Right ventricle myocardium inferior (tissue), 1 donor: ENCODE results near the gene PDZD8. TPM values are rescaled to one million over a fixed set of nuclear protein-coding genes. Genes with fewer than 3 reads are reported as not detected.

Experiments
- ATAC-seq: fragments of 200-7000 bp; cut with Tn5 transposase; one replicate; pipeline ENCODE4 v1.9.1; 2020; ENCODE audit warnings: mild to moderate bottlenecking, moderate library complexity
- DNase-seq: peaks from one replicate; pipeline ENCODE4 v3.0.0; 2021; ENCODE audit errors: missing footprints
- intact Hi-C: fragments of 100-400 bp; cut with DNase I; formaldehyde crosslinking; loops from one replicate; pipeline ENCODE4 v1.11.0; 2022
- long read RNA-seq: library from polyadenylated mRNA; unstranded; transcript quantifications from one replicate; pipeline ENCODE4 v2.0.0, GENCODE V29; 2021
- total RNA-seq: library from RNA; stranded (reverse); fragmentation: NEBNext Ultra II Directional; extraction: Animal tissue kit (Norgen Biotek cat#: 25700); gene quantifications from one replicate; pipeline ENCODE4 v1.2.1, GENCODE V29; 2021
- donor health status: DM: no; HTN: yes; CAD: no; lungs with severe emphysema.

Gene PDZD8, protein sequence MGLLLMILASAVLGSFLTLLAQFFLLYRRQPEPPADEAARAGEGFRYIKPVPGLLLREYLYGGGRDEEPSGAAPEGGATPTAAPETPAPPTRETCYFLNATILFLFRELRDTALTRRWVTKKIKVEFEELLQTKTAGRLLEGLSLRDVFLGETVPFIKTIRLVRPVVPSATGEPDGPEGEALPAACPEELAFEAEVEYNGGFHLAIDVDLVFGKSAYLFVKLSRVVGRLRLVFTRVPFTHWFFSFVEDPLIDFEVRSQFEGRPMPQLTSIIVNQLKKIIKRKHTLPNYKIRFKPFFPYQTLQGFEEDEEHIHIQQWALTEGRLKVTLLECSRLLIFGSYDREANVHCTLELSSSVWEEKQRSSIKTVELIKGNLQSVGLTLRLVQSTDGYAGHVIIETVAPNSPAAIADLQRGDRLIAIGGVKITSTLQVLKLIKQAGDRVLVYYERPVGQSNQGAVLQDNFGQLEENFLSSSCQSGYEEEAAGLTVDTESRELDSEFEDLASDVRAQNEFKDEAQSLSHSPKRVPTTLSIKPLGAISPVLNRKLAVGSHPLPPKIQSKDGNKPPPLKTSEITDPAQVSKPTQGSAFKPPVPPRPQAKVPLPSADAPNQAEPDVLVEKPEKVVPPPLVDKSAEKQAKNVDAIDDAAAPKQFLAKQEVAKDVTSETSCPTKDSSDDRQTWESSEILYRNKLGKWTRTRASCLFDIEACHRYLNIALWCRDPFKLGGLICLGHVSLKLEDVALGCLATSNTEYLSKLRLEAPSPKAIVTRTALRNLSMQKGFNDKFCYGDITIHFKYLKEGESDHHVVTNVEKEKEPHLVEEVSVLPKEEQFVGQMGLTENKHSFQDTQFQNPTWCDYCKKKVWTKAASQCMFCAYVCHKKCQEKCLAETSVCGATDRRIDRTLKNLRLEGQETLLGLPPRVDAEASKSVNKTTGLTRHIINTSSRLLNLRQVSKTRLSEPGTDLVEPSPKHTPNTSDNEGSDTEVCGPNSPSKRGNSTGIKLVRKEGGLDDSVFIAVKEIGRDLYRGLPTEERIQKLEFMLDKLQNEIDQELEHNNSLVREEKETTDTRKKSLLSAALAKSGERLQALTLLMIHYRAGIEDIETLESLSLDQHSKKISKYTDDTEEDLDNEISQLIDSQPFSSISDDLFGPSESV
- total RNA-seq, result 20.0 TPM
- long read RNA-seq, full-length matches to known transcripts, result 8 of 14 reads
- long read RNA-seq, partial matches to known transcripts, result 1 of 14 reads
- long read RNA-seq, other reads (novel, unspliced or antisense), result 5 of 14 reads

DNA sequence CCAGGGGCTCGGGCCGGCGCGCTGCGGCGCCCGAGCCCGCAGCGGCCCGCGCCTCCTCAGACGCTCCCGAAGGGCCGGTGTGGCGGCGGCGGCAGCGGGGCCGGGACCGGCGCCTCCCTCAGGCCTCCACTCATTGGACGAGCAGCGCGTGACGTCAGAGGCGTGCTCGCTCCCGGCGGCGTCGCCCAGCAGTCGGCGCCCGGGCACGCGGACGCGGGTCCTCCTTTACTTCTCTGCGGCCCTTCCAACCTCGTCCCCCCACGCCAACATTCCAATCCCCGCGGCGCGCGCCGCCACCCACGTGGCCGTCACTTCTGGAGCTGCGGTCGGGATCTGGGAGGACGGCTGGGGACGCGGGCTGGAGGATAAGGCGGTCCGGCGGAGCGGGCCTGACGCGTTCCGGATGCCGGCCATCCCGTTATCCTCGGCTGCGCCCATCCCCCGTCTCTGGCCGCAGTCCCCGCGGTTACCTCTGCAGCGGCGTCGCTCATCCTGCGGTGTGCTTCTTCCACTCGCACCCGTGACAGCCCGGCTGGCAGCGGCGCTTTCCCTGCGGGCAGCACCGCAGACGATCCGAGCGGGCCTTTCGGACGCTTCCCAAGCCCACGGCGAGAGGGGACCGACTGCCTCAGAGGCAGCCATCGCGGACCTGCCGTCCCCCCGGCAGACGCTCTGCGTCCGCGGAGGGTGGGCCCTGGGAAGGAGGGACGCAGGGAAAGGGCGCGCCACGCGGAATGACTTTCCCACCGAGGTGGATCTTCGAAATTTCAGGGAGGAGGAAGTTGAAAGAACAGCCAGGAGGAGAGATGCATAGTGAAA lies at the start of gene PDZD8:
TSS of gene PDZD8 (minus strand) at position 81 of the 819 bp plus-strand sequence. CDS start 213 bp downstream, outside the sequence.
- DNase-seq, result peak; percentile 98
- intact Hi-C loops, result loop anchor here (5.0 to 10.0 kb wide), 2 partner anchors 158 to 669 kb away; partner anchors contain the start of gene RAB11FIP2
- ATAC-seq, result peak; percentile 98

DNA sequence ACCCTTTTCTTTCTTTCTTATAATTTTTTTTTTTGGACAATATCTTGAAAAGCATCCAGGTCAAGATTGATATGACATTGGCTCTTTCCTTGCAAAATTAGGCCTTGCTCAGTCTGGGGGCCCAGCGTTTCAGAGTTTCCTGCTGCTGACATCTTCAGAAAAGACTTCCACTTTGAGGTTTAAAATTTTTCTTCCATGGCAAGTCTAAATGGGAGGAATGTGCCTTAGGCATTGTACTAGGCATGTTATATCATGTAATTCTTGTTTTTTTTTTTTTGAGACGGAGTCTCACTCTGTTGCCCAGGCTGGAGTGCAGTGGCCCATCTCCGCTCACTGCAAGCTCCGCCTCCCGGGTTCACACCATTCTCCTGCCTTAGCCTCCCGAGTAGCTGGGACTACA lies 48.9 kb upstream of the PDZD8 start:
- no peak for ATAC-seq
- no peak for DNase-seq
- intact Hi-C loops, result no loop called here

DNA sequence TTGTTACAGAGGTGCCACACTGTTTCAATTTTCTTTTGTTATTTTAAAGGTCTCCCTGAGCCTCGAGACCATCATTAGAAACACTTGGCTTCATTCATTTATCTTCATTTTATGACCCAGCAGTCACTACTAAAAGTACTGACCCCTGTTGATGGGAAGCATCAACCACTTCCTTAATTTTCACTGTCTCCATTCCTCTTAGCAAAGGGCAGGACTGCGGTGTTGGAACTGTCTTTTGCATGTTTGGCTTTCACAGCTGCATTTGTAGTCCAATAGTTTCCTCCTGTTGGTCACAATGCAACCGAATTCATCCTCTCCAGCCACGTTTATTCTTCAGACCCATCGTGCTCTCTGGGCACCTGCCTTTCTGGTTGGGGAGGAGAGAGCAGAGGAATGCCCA lies 46.7 kb upstream of the PDZD8 start:
- DNase-seq (no peak), ATAC-seq (no peak)
- intact Hi-C loops, result no loop called here

DNA sequence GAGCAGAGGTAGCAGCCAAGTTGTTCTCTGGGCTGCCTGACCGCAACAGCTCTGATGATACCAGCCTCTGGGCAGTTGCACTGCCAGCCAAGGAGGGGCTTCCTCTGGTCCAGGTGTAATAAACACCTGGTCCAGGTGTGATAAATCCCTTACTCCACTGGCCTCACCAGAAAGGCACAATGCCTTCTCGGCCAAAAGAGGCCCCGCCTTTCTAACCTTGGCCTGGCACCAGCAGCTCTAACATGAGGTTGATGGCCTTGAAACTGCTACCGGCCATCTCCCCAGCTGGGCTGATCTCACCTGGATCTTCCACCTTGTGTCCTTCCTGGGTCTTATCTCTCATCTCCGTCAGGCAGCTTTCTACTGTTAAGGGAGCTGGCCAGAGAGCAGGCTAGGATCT lies 45.5 kb upstream of the PDZD8 start:
- intact Hi-C loops, result no loop called here
- ATAC-seq, result no peak
- no peak for DNase-seq

DNA sequence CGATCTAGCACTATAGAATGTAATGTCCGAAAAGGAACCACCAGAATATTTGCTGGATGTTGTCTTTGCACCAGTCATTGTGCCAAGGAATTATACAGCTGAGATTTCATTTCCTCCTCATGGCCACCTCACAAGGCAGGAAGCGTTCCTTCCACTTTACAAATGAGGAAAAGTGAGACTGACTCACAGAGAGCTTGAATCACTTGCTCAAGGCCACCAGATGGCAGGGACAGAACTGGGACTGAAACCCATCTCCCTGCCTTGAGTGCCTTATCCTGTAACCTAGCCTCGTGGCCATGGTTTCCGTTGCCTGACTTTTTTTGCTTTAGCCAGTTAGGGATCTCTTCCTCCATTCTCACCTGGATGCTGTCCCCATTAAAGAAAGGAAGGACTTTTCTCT lies 44.7 kb upstream of the PDZD8 start:
- no peak for ATAC-seq
- intact Hi-C loops, result no loop called here
- no peak for DNase-seq

DNA sequence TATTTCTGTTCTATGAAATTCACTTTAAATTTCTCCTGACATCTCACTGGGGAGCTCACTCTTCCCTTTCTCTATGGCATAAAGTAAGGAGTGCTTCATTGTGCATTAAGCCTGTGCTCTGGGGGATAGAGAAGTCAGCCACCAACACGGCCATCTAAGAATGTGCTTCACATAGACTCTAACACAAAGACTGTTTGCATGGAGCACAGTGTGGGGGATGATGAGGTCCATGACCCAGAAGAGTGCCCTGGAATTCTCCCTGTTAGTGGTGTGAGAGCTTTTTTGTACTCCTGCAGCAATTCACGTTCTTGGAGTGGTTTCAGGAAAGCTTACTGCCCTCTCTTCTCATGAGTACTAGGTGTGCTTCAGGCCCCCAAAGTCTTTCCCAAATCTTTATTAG lies 43.9 kb upstream of the PDZD8 start:
- intact Hi-C loops, result no loop called here
- no peak for ATAC-seq
- no peak for DNase-seq

DNA sequence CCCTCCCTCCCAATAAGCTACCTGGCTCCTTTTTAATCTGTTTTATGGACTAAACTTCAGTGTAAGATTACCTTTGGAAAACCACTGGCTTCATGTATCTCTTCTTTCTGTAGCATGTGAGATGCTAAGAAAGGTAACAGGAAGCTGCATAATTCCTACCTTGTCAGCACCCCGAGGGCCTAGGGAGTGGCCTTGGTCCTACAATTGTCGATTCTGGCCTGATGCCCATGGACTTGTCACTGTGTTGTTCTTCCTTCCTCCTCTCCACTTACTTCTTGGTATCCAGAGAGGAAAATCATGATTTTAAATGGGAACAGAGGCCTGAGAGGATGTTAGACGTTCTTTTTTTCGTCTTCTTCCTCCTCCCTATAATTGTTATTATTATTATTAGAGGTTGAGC lies 42.9 kb upstream of the PDZD8 start:
- DNase-seq, result no peak
- intact Hi-C loops, result no loop called here
- no peak for ATAC-seq

DNA sequence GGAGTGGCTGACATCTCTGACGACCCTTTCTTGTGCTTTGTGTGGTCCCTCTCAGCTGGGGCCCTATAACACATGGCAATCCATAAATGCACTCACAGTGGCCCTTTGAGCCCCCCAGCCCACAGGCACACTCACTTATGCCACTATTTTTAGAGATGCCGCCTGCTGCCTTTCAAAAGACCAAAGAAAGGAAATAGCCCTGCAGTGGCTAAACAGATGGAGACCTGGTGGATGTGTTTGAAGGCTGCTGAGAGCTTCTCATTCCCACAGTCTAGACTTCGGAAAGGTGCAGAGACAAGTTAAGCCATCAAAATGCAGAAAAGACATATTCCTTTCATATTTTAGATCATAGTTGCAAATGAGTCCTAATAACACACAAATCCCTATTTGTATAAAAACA lies 42.0 kb upstream of the PDZD8 start:
- DNase-seq (no peak), ATAC-seq (no peak)
- intact Hi-C loops, result no loop called here

DNA sequence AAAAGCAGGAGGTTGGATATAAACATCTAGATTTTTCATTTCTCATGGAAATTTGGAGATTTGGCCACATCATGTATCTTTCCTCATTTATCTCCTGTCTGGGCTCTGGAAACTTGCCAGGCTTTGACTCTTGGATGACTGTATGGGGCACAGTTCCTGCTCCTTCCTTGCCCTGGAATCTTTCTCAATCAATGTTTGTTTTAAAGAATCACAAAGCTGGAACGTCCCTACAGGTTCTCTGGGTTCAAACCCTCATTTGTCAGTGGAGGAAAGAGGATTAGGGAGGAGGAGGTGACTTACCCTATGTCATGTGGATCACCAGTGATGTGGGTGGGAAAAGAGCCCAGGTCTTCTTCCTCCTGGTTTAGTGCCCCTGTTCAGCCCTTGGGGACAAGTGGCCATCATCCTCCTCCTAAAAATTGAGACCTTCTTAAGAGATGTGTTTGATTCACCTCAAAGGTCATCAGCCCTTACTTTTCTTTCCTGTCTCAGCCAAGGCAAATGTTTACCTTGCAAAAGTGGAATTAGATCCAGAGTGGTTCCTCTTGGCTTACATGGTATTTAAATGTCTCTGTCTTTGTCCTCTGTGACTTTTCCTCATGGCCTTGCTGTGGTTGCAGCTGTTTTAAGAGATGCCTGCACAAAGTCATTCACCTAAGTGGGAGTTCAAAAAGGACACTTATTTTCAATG lies 38.8 kb upstream of the PDZD8 start:
- intact Hi-C loops, result no loop called here
- DNase-seq (no peak), ATAC-seq (no peak)

DNA sequence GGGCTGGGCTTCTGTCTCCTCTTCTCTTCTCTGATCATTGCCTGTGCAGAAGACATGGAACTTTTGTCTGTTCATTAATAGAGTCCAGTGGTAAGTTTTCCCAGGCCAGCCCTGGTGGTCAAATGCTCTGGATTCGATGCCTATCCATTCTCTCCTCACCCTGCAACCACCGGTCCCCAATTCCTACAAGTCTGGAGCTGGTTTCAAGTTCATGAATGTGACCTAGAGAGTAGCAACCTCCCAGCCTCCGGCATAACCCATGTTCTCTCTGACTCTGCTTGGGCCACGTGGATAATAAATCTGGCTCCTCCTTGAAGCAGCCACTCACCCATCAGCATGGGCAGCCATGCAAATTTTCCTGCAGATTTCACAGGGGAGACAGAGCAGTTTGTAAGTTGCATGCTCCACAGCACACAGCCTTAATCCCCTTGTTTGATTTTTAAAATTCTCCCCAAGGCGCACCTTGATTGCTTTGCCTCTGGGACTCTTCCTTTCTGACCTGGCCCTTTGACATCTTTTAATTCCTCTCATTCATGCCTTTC lies 37.3 kb upstream of the PDZD8 start:
- ATAC-seq, result no peak
- intact Hi-C loops, result no loop called here
- no peak for DNase-seq

DNA sequence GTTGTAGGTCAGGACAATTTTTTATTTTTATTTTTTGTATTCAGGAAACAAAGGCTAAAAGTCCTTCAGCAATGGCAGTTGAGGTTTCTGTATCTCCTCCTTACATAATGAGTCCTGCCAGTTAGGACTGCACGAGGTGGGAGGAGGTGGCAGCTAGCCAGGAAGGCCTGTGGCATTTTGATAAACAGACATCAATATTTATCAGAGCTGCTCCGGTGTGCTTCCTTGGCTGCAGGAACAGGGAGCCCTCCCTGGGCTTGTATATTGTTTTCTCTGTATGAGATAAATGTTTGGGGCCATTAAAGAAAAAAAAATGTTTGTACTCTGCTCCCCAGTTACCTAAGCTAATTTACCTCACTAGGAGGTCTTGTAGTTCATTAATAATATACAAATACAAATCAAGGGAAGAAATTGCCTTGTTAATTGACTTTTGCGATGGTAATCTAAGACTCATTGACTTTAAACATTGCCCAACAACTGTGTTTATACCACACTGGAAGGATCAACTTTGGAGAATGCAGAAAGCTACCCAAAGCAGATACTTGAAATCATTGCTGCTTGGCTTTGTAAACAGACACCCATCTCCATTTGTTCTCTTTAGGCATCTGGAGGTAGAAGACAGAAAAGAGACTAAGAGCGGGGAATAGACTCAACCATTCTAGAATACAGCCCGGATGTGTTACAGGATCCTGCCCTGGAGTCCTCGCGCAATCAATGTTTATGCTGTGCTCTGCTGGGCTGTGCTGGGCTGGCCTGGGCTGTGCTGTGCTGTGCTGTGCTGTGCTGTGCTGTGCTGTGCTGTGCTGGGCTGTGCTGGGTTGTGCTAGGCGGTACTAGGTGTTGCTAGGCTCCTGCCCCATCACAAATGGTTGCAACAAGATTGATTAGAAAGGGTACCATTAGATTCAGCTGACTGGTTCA lies 36.5 kb upstream of the PDZD8 start:
- intact Hi-C loops, result no loop called here
- ATAC-seq (no peak), DNase-seq (no peak)

DNA sequence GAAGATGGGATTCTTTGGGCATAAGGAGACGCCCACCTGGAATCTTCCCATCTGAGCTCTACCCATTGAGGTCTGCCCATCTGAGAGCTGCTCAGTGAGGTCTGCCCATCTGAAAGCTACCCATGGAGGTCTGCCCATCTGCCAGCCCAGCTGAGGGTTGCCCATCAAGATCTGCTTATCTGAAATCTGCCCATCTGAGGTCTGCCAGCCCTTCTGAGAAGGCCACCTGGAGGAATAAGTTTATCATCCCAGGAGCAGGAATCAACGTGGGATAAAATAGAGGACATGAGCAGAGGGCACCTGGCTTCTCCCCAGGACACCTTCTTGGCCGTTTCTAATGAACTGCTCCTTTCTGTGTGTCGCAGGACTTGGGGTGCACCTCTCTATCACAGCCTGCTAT lies 35.3 kb upstream of the PDZD8 start:
- ATAC-seq, result no peak
- intact Hi-C loops, result no loop called here
- no peak for DNase-seq

DNA sequence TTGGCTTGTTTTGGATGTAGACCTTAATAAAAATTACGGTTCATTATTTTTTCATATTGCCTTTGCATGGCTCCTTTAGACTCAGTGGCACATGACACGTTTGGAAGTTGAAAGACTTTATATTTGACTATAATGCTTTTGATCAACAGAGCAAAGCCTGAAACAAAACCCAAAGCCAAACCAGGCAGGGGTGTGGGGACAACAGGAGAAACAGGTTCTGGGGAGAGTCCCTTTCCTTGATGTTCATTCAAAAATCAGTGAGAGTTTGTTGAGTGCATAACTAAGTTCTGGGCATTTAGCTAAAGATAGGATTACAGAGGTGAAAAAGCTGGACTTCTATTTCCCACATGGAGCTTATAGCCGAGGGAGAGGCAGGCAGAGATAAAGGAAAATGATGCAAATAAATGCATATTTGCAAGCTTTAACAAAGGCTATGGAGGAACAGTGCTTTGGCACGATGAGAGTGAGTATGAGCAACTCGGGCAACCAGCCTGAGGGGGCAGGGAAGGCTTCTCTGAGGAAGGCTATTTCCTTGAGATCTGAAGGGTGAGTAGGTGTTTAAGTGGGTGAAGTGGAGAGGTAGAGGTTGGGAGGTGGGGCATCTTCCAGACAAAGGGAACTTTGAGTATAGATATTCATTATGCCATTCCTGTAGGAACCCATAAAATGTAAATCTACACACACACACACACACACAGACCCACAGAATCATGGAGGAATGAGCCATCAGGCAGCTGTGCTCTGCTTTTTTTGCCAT lies 34.5 kb upstream of the PDZD8 start:
- intact Hi-C loops, result no loop called here
- no peak for DNase-seq
- no peak for ATAC-seq

DNA sequence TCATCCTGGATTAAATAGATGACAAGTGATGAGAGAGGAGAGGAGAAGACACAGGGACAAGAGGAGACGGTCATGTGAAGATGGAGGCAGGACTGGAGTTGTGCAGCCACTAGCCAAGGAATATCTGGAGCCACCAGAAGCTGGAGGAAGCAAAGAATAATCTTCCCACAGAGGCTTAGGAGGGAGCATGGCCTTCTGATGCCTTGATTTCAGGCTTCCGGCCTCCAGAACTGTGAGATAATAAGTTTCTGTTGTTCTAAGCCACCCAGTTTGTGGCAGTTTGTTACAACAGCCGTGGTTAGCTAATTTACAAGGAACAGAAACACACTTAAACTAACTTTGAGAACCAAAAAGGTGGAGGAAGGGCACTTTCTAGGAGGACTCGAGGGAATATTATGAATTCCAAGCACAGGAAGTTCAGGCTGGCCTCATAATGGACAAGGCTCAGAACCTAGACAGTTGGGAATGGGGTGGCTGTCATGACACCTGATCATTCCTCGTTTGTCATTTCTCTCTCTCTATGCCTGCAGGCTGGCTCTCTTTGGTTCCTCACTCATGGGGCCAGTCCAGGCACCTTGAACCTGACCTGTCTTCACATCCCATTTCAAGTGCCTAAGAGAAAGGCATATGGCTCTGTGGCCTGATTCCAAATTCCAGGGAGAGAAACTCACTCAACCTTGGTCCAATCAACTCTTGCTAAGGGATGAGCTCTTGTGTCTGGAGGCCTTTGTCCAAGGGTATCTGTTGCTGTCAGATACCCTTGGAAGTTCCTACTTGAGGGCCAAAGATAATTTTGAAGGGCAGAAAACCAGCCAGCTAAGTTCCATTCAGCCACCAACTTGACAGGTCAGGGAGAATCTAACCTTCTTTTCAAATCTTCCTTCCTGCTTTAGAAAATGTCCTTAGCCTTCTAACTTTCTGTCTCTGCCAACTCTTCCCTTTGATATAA lies 33.5 kb upstream of the PDZD8 start:
- no peak for DNase-seq
- no peak for ATAC-seq
- intact Hi-C loops, result no loop called here

DNA sequence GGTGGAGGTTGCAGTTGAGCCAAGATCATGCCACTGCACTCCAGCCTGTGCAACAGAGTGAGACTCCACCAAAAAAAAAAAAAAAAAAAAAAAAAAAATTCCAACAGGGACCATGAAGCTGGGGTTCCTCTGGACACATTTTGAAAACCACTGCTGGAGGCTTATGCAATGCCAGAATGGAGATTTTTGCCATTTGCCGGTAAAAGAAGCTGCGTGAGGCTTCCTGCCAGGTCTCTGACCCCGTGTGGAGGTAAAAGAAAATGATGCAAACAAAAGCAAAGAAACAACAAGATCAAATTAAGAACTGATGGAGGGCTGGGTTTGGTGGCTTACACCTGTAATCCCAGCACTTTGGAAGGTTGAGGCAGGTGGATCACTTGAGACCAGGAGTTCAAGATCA lies 30.5 kb upstream of the PDZD8 start:
- ATAC-seq (no peak), DNase-seq (no peak)
- intact Hi-C loops, result no loop called here
